ENCODE data around the gene ZNF184. TPM values are rescaled to one million over a fixed set of nuclear protein-coding genes. Genes with fewer than 3 reads are reported as not detected.

ZNF184 gene
- total RNA-seq, 1 experiment from 2014 or later: 10.1 TPM

DNA sequence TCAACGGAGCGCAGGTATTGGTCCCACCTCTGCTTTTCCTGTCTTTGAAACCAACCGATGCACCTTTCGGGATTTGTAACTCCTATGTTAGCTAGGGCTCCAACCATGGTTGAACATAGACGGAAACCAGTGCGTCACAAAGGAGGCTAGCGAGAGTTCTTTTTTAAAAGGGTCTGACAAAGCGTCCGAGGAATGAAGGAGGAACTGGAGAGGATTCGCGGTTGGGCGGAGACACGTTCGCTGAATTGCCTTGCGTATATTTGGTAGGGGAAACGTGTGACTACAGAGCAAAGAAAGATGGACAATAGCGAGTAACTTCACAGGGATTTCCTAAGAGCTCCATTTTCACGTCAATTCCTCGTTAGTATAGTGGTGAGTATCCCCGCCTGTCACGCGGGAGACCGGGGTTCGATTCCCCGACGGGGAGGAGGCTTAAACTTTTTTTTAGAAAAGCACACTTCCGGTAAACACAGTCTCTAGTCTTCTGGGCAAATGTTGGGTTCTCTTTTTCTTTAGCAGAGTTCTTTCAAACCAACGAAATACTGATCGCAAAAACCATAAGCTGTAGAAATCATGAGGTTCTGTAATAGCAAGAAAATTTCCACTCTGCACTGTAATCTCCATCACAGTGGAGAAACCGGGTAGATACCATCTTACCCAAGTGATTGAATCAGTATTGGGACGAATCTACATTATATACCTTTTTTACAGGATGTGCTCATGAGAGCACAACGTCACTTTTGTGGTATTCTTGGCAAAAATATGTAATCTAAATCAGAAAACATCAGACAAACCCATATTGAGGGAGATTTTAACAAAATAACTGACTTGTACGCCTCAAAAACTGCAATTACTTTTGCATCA is 6.6 kb upstream of the ZNF184 start:
- TF ChIP-seq, protein P1, sequence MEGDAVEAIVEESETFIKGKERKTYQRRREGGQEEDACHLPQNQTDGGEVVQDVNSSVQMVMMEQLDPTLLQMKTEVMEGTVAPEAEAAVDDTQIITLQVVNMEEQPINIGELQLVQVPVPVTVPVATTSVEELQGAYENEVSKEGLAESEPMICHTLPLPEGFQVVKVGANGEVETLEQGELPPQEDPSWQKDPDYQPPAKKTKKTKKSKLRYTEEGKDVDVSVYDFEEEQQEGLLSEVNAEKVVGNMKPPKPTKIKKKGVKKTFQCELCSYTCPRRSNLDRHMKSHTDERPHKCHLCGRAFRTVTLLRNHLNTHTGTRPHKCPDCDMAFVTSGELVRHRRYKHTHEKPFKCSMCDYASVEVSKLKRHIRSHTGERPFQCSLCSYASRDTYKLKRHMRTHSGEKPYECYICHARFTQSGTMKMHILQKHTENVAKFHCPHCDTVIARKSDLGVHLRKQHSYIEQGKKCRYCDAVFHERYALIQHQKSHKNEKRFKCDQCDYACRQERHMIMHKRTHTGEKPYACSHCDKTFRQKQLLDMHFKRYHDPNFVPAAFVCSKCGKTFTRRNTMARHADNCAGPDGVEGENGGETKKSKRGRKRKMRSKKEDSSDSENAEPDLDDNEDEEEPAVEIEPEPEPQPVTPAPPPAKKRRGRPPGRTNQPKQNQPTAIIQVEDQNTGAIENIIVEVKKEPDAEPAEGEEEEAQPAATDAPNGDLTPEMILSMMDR (IDR thresholded peaks at IDR 0.05; ENCODE audit: unreplicated experiment): no peak
- no peaks in the 10 kb centered on the region for H3K9me3 Mint-ChIP-seq (ENCODE audit: unreplicated experiment)
- ChIA-PET POLR2A (interaction anchor here (0.6 to 2.2 kb wide), 40 partner anchors 9 to 1498 kb away, joined by 3 to 22 read pairs (median 4); partner anchors contain the start of gene POM121L2), CTCF (interaction anchor here (0.7 to 1.2 kb wide), 6 partner anchors 16 to 275 kb away, joined by 3 to 4 read pairs (median 4); no protein-coding TSS in a partner anchor)
- no peaks in the 10 kb centered on the region for H3K27me3 Mint-ChIP-seq (ENCODE audit: insufficient read depth, unreplicated experiment)
- intact Hi-C loops (cut with micrococcal nuclease): loop anchor here (1.0 to 10.0 kb wide), 8 partner anchors 16 to 1165 kb away; partner anchors contain the start of gene POM121L2
- H3K36me3 Mint-ChIP-seq (ENCODE audit: insufficient read depth, unreplicated experiment): no peaks in the 10 kb centered on the region
- no peaks in the 10 kb centered on the region for H3K4me1 Mint-ChIP-seq (ENCODE audit: insufficient read depth, unreplicated experiment)
- DNase-seq (ENCODE audit: unreplicated experiment): peak; percentile 87
- H3K27ac Mint-ChIP-seq (ENCODE audit: low read depth, unreplicated experiment): no peak overlapping the region
- H3K4me3 Mint-ChIP-seq (ENCODE audit: unreplicated experiment): no peak overlapping the region
- no TSS peak for BruUV-seq (replicated peaks)

DNA sequence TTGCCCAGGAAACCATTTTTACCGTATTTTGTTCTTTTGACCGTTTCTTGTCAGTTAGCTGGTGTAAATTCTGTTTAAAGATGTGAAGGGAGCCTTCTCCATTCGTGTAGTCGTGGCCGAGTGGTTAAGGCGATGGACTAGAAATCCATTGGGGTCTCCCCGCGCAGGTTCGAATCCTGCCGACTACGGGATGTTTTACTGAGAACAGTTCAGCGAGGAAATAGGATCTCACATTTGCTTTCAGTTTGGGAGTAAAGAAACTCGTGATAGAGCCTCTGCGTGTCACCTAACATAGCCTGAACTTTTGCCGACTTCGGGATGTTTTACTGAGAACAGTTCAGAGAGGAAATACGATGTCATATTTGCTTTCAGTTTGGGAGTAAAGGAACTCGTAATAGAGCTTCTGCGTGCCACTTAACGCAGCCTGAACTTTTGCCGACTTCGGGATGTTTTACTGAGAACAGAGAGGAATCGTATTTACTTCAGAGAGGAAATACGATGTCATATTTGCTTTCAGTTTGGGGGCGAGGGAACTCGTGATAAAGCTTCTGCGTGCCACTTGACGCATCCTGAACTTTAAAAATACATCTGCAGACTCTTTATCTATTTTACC is 5.9 kb upstream of the ZNF184 start:
- H3K27ac Mint-ChIP-seq (ENCODE audit: low read depth, unreplicated experiment): no peak overlapping the region
- H3K4me3 Mint-ChIP-seq (ENCODE audit: unreplicated experiment): no peak overlapping the region
- H3K9me3 Mint-ChIP-seq (ENCODE audit: unreplicated experiment): no peaks in the 10 kb centered on the region
- TF ChIP-seq, protein P1 (IDR thresholded peaks at IDR 0.05; ENCODE audit: unreplicated experiment): no peak
- BruUV-seq (replicated peaks): TSS peak; percentile 1
- POLR2A ChIA-PET: interaction anchor here (0.7 to 2.2 kb wide), 36 partner anchors 9 to 1321 kb away, joined by 3 to 22 read pairs (median 4); partner anchors contain the start of gene POM121L2
- H3K36me3 Mint-ChIP-seq (ENCODE audit: insufficient read depth, unreplicated experiment): no peaks in the 10 kb centered on the region
- intact Hi-C loops (cut with micrococcal nuclease): loop anchor here (1.0 to 10.0 kb wide), 8 partner anchors 16 to 1164 kb away; partner anchors contain the start of gene POM121L2
- CTCF ChIA-PET: interaction anchor here (0.8 to 1.2 kb wide), 5 partner anchors 40 to 275 kb away, joined by 3 to 4 read pairs (median 4); no protein-coding TSS in a partner anchor
- peak; percentile 80 for DNase-seq (ENCODE audit: unreplicated experiment)
- H3K27me3 Mint-ChIP-seq (ENCODE audit: insufficient read depth, unreplicated experiment): no peaks in the 10 kb centered on the region
- no peaks in the 10 kb centered on the region for H3K4me1 Mint-ChIP-seq (ENCODE audit: insufficient read depth, unreplicated experiment)

DNA sequence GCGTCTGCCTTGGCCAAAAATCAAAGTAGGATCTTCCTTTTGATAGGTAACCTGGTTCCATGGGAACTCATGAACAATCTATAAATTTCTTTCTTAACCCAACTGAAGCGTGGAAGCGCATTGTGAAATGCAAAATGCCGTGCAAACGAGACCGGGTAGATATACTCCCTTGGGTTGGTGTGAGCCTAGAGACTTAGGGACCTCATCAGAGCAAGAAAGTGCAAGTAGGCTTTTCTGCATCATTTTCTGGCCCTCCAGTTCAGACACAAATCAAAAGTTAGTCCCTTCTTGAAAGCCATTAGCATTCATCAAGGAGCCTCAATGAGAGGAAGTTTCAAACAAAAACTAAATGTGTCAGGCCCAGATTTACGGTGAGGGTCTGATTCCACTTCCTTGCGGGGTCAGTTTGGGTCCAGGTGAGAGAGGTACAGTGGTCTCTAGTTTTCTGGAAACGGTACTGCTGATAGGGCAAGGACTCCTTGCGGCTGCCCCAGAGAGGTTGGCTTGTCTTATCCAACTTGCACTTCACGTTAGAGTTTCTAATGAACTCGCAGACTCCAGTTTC is 5.3 kb upstream of the ZNF184 start:
- ChIA-PET CTCF (interaction anchor here (1.1 kb wide), 1 partner anchor 189 kb away, joined by 3 read pairs; no protein-coding TSS in a partner anchor), POLR2A (interaction anchor here (0.6 to 2.2 kb wide), 21 partner anchors 8 to 417 kb away, joined by 3 to 22 read pairs (median 7); a partner anchor contains a TSS)
- Mint-ChIP-seq H3K36me3 (ENCODE audit: insufficient read depth, unreplicated experiment) (no peaks in the 10 kb centered on the region), H3K4me3 (ENCODE audit: unreplicated experiment) (no peak overlapping the region), H3K4me1 (ENCODE audit: insufficient read depth, unreplicated experiment) (no peaks in the 10 kb centered on the region), H3K9me3 (ENCODE audit: unreplicated experiment) (no peaks in the 10 kb centered on the region), H3K27me3 (ENCODE audit: insufficient read depth, unreplicated experiment) (no peaks in the 10 kb centered on the region), H3K27ac (ENCODE audit: low read depth, unreplicated experiment) (no peak overlapping the region)
- no TSS peak for BruUV-seq (replicated peaks)
- TF ChIP-seq, protein P1 (IDR thresholded peaks at IDR 0.05; ENCODE audit: unreplicated experiment): no peak
- DNase-seq (ENCODE audit: unreplicated experiment): no peak
- intact Hi-C loops (cut with micrococcal nuclease): loop anchor here (2.0 to 10.0 kb wide), 5 partner anchors 25 to 1163 kb away; partner anchors contain the start of gene POM121L2
